ENCODE data around the gene UNK. TPM values are rescaled to one million over a fixed set of nuclear protein-coding genes. Genes with fewer than 3 reads are reported as not detected.
A peak's percentile ranks its signal among the peaks of the same experiment; 100 is the strongest.

Gene UNK
- total and polyA plus RNA-seq, 2 of the 13 experiments (the other 11 are each of a cell fraction or from before 2014, with no cell fraction given): 31.6 to 33.0 TPM

DNA sequence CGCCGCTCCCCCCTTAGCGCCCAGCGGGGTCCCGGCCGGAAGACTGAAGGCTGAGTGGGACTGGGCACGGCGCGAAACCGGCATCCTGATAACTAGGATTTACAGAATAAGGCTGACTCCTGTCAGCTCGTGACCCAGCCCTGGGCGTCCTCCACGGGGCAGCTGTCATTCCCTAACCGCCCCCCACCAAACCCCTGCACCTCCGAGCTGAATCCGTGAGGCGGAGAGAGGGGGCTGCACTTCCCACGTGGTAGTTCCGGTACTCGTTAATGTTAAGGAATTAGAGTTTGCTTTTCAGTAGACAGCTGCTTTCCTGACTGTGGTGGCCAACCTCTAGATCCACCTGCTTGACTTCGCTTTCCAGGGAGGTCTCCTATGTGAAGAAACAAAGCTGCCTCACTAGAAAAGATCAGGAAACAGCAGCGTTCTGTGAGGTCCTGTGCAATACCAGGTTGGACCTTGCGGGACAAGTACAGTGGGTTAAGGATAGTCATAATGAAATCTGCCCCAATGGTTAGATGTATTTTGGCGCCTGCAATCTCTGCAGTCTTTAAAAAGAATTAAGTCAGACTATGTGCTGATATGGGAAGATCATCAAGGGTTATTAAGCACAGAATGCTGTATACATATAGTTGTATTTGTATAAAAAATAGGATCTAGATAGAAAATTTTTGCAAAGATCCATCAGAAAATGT lies 71.6 kb downstream of the UNK start (continued):
- TF ChIP-seq, protein P1, sequence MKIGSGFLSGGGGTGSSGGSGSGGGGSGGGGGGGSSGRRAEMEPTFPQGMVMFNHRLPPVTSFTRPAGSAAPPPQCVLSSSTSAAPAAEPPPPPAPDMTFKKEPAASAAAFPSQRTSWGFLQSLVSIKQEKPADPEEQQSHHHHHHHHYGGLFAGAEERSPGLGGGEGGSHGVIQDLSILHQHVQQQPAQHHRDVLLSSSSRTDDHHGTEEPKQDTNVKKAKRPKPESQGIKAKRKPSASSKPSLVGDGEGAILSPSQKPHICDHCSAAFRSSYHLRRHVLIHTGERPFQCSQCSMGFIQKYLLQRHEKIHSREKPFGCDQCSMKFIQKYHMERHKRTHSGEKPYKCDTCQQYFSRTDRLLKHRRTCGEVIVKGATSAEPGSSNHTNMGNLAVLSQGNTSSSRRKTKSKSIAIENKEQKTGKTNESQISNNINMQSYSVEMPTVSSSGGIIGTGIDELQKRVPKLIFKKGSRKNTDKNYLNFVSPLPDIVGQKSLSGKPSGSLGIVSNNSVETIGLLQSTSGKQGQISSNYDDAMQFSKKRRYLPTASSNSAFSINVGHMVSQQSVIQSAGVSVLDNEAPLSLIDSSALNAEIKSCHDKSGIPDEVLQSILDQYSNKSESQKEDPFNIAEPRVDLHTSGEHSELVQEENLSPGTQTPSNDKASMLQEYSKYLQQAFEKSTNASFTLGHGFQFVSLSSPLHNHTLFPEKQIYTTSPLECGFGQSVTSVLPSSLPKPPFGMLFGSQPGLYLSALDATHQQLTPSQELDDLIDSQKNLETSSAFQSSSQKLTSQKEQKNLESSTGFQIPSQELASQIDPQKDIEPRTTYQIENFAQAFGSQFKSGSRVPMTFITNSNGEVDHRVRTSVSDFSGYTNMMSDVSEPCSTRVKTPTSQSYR (CRISPR knock-in tag; IDR thresholded peaks at IDR 0.05; ENCODE audit: borderline replicate concordance): no peak
- TF ChIP-seq ZBTB7A (CRISPR knock-in tag; IDR thresholded peaks at IDR 0.05): no peak
- TF ChIP-seq ZFY (CRISPR knock-in tag; IDR thresholded peaks at IDR 0.05): no peak
- no peak for TF ChIP-seq CEBPB (IDR thresholded peaks at IDR 0.05; ENCODE audit: borderline replicate concordance, low read depth, low read length)
- TF ChIP-seq BORCS8-MEF2B (CRISPR knock-in tag; IDR thresholded peaks at IDR 0.05): no peak; the same call in 1 of the 2 replicates
- no peak for TF ChIP-seq TBX3 (IDR thresholded peaks at IDR 0.05; ENCODE audit: borderline replicate concordance)
- TF ChIP-seq, protein P2, sequence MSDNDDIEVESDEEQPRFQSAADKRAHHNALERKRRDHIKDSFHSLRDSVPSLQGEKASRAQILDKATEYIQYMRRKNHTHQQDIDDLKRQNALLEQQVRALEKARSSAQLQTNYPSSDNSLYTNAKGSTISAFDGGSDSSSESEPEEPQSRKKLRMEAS (IDR thresholded peaks at IDR 0.05): no peak
- no peak for TF ChIP-seq THYN1 (CRISPR knock-in tag; IDR thresholded peaks at IDR 0.05; ENCODE audit: borderline replicate concordance, low read depth)
- TF ChIP-seq ZSCAN9 (CRISPR knock-in tag; IDR thresholded peaks at IDR 0.05; ENCODE audit: borderline replicate concordance): no peak
- no peak; the same call in 1 of the 2 replicates for TF ChIP-seq ZNF501 (CRISPR knock-in tag; IDR thresholded peaks at IDR 0.05)
- 0 out of 2 replicates have a peak, but pooled peaks have one; percentile 9 for TF ChIP-seq DNMT3B (CRISPR knock-in tag; conservative IDR thresholded peaks at IDR 0.05)
- 0 out of 2 replicates have a peak, but pooled peaks have one; percentile 4 for TF ChIP-seq KLF6 (CRISPR knock-in tag; IDR thresholded peaks at IDR 0.05)
- TF ChIP-seq CREM (IDR thresholded peaks at IDR 0.05): no peak
- no peak for TF ChIP-seq CREM (CRISPR knock-in tag; IDR thresholded peaks at IDR 0.05)
- TF ChIP-seq ZNF263 (CRISPR knock-in tag; IDR thresholded peaks at IDR 0.05): peak; percentile 1; the same call in 1 of the 2 replicates
- TF ChIP-seq ZNF768 (CRISPR knock-in tag; IDR thresholded peaks at IDR 0.05): no peak
- TF ChIP-seq ZNF891 (CRISPR knock-in tag; IDR thresholded peaks at IDR 0.05): 0 out of 2 replicates have a peak, but pooled peaks have one; percentile 73
- TF ChIP-seq RBFOX2 (IDR thresholded peaks at IDR 0.05; ENCODE audit: low read depth, low read length): peak; percentile 93
- TF ChIP-seq ZNF205 (CRISPR knock-in tag; IDR thresholded peaks at IDR 0.05): no peak
- no peak for TF ChIP-seq CHCHD3 (CRISPR knock-in tag; IDR thresholded peaks at IDR 0.05)
- TF ChIP-seq, protein P3, sequence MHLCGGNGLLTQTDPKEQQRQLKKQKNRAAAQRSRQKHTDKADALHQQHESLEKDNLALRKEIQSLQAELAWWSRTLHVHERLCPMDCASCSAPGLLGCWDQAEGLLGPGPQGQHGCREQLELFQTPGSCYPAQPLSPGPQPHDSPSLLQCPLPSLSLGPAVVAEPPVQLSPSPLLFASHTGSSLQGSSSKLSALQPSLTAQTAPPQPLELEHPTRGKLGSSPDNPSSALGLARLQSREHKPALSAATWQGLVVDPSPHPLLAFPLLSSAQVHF (CRISPR knock-in tag; IDR thresholded peaks at IDR 0.05): no peak; the same call in 1 of the 2 replicates

All from HepG2 (cell line).